ENCODE measurements around the gene TARS1. TPM values are rescaled to one million over a fixed set of nuclear protein-coding genes. Genes with fewer than 3 reads are reported as not detected.

Gene TARS1
- total RNA-seq, 1 experiment from 2014 or later: 201 TPM

DNA sequence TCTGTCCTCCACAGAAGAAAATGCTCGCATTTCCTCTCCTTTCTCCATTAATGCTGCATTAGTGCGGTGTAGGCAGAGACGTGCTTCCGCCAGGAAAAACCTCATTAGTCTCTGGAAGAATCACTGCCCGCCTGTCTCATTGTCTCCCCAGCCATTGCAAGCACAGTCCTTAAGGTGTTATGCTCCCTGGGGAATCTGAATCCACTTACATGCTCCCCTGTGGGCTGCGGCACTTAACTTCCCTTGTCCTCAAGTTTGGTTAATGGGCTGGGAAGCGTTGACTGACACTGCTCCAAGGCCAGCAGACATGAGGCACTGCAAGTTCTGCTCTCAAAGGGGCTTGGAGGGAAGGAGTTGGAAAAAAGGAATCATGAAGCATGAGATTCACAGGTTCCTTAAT lies 41.6 kb downstream of the TARS1 start:
- DNase-seq: no peak
- H3K4me3 Mint-ChIP-seq (ENCODE audit: low read depth, unreplicated experiment): no peak overlapping the region
- no peaks in the 10 kb centered on the region for H3K9me3 Mint-ChIP-seq (ENCODE audit: low read depth, unreplicated experiment)
- no peaks in the 10 kb centered on the region for H3K27me3 Mint-ChIP-seq (ENCODE audit: unreplicated experiment)
- intact Hi-C loops (cut with micrococcal nuclease; ENCODE audit: unreplicated experiment): no loop called here
- CTCF ChIA-PET: no interaction called here
- H3K27ac Mint-ChIP-seq (ENCODE audit: unreplicated experiment): no peak overlapping the region
- no TSS peak for BruUV-seq (replicated peaks)
- H3K4me1 Mint-ChIP-seq (ENCODE audit: low read depth, unreplicated experiment): no peaks in the 10 kb centered on the region
- TF ChIP-seq CTCF (IDR thresholded peaks at IDR 0.05; ENCODE audit: unreplicated experiment): no peak
- H3K36me3 Mint-ChIP-seq (ENCODE audit: insufficient read depth, unreplicated experiment): peaks cover 12% of the 10 kb centered on the region

- BruUV-seq (replicated peaks): no TSS peak
- CTCF ChIA-PET: no interaction called here
- H3K4me1 Mint-ChIP-seq (ENCODE audit: low read depth, unreplicated experiment): no peaks in the 10 kb centered on the region
Measured at GRCh38 chr5:33487236-33487635, 46.5 kb downstream of the TARS1 start.

DNA sequence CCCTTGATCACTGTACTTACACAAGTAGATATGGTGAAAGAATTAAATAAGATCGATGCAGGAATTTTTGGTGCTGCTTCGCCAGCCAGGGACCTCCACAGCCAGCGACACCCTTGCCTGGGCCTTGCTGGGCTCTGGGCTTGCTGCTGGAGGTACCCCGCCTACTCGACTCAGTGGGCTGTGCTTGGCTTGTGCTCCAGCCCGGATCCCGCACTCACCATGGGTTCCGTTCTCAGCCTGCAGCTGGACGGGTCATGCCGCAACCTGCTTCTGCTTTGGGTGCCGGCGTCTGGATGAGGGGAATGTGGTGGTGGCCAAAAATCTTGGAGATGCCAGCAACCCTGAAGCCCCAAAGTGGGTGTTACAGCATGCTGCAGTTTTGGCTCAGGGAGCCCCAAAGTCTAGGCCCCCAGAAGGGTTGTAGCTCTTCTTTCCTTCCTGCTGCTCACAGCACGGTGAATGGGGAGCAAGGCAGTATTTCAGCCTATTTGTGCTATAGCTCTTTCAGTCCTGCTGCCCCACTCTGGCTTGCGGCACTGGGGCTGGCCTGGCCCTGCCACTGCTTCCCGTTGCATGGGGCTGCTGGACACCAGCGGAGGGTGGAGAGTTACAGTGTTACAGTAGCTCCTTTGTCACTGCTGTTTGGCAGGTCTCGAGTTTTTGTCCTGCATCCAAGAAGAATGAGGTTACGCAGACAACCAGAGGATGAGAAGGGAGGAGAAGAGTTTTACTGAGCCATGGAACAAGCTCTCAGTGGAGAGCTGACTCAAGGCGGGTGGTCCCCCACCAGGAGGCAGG lies 48.0 kb downstream of the TARS1 start:
- intact Hi-C loops (cut with micrococcal nuclease; ENCODE audit: unreplicated experiment): no loop called here
- Mint-ChIP-seq H3K9me3 (ENCODE audit: low read depth, unreplicated experiment) (peaks cover 2% of the 10 kb centered on the region), H3K27ac (ENCODE audit: unreplicated experiment) (no peak overlapping the region), H3K36me3 (ENCODE audit: insufficient read depth, unreplicated experiment) (no peaks in the 10 kb centered on the region), H3K4me3 (ENCODE audit: low read depth, unreplicated experiment) (no peak overlapping the region), H3K27me3 (ENCODE audit: unreplicated experiment) (no peaks in the 10 kb centered on the region), H3K4me1 (ENCODE audit: low read depth, unreplicated experiment) (no peaks in the 10 kb centered on the region)
- DNase-seq: no peak
- CTCF ChIA-PET: no interaction called here
- TF ChIP-seq CTCF (IDR thresholded peaks at IDR 0.05; ENCODE audit: unreplicated experiment): no peak
- BruUV-seq (replicated peaks): no TSS peak

More at GRCh38 chr5:33487236-33487635, 46.5 kb downstream of the TARS1 start:
- intact Hi-C loops (cut with micrococcal nuclease; ENCODE audit: unreplicated experiment): no loop called here
- H3K9me3 Mint-ChIP-seq (ENCODE audit: low read depth, unreplicated experiment): peaks cover 2% of the 10 kb centered on the region
- no peak for DNase-seq
- no peak overlapping the region for H3K27ac Mint-ChIP-seq (ENCODE audit: unreplicated experiment)
- H3K36me3 Mint-ChIP-seq (ENCODE audit: insufficient read depth, unreplicated experiment): peaks cover 6% of the 10 kb centered on the region
- H3K27me3 Mint-ChIP-seq (ENCODE audit: unreplicated experiment): no peaks in the 10 kb centered on the region
- H3K4me3 Mint-ChIP-seq (ENCODE audit: low read depth, unreplicated experiment): no peak overlapping the region
- TF ChIP-seq CTCF (IDR thresholded peaks at IDR 0.05; ENCODE audit: unreplicated experiment): no peak

DNA sequence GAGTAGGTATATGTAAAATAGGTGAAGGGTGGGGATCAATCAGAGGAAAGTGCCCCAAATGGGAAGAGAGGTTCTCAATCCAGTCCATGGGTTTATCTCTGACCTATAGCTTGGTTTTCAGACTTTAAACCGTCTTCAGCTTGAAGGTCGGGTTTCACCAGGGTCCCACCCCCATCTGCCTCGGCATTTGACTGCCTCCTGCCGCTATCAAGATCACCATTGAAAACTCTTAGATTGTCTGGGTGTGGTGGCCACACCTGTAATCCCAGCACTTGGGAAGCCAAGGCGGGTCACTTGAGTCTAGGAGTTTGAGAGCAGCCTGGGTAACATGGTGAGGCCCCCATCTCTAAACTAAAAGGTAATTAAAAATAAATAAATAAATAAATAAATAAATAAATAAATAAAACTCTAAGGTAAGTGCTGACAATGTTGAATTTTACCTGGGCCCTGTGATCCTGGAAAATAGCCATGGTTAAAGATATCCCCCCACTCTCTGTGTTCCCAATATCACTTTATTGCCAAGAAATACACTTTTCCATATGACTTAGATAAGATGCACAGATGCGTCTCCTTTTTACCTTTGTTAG lies 48.8 kb downstream of the TARS1 start:
- CTCF ChIA-PET: no interaction called here
- Mint-ChIP-seq H3K27ac (ENCODE audit: unreplicated experiment) (no peak overlapping the region), H3K9me3 (ENCODE audit: low read depth, unreplicated experiment) (peaks cover 2% of the 10 kb centered on the region), H3K4me1 (ENCODE audit: low read depth, unreplicated experiment) (no peaks in the 10 kb centered on the region), H3K27me3 (ENCODE audit: unreplicated experiment) (no peaks in the 10 kb centered on the region), H3K4me3 (ENCODE audit: low read depth, unreplicated experiment) (no peak overlapping the region), H3K36me3 (ENCODE audit: insufficient read depth, unreplicated experiment) (no peaks in the 10 kb centered on the region)
- TF ChIP-seq CTCF (IDR thresholded peaks at IDR 0.05; ENCODE audit: unreplicated experiment): no peak
- DNase-seq: no peak
- no TSS peak for BruUV-seq (replicated peaks)
- intact Hi-C loops (cut with micrococcal nuclease; ENCODE audit: unreplicated experiment): no loop called here
